OCI-LY3 (cell line): ENCODE results near the gene MGST3.

Experiments
- CTCF ChIP-seq: fragments of 200-600, 300-600 bp; sonication (generic); IDR thresholded peaks from 2 replicates; pipeline ENCODE4 v1.5.1; 2014; ENCODE audit warnings: antibody characterized with exemption, low read length, low read depth
- EZH2phosphoT487 ChIP-seq: fragments of 200-600 bp; shearing (Covaris generic); IDR thresholded peaks from 2 replicates; pipeline ENCODE4 v1.6.1; 2018; ENCODE audit warnings: antibody characterized with exemption, mixed run types, low read depth

- TF ChIP-seq CTCF (no peak), EZH2phosphoT487 (no peak)
These were observed 14.9 kb upstream of the MGST3 start for GRCh38 chr1:165616054-165616612.
